HG03378 (cell line): ENCODE data around the gene RBM46.
A peak's percentile ranks its signal among the peaks of the same experiment; 100 is the strongest.

ENCODE experiments used
- ATAC-seq: cut with Tn5 transposase; IDR thresholded peaks from one replicate; pipeline ENCODE4 v1.9.1; 2021; ENCODE audit warnings: mild to moderate bottlenecking, moderate library complexity; ENCODE audit not compliant: unreplicated experiment

The RBM46 gene, protein sequence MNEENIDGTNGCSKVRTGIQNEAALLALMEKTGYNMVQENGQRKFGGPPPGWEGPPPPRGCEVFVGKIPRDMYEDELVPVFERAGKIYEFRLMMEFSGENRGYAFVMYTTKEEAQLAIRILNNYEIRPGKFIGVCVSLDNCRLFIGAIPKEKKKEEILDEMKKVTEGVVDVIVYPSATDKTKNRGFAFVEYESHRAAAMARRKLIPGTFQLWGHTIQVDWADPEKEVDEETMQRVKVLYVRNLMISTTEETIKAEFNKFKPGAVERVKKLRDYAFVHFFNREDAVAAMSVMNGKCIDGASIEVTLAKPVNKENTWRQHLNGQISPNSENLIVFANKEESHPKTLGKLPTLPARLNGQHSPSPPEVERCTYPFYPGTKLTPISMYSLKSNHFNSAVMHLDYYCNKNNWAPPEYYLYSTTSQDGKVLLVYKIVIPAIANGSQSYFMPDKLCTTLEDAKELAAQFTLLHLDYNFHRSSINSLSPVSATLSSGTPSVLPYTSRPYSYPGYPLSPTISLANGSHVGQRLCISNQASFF

DNA sequence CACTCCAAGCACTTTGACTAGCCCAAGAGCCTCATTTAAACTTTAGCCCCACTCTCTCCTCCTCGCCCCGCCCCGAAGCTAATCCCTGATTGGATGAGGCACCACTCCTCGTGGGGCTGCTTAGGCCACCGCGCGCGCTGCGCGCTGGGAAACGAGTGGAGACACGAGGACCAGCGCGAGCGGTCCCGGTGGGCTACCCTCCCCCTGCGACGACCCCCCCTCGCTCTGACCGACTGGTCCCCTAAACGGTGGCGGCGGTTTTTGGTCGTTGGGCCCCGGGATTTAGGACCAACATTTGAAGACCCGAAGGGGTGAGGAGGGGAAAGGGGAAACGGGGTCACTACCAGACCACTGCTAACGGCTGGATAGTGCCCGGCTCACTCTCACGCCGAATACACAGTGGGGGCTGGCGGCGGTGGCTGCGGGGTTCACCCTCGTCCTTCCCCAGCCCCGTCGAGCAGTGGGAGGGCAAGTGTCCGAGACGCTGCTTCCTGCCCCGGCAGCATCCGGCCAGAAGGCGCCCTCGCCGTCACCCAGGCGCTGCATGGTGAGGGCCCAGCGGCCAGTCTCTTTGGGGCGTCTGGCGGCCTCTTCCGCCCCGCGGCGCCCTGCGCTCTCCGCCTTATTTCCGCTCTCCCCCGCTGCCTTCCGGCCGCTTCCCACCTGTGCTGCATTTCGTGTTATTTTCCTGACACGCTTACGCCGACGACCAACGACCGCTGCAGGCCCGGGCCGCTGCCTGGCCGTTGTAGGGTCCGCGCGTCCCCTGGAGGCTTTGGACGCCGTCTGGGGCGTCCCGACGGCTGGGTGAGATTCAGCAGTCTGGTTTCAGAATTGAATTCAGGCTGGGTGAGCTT is at the start of gene RBM46:
Gene RBM46 (plus strand): TSS at position 147 of the 857 bp plus-strand sequence. CDS start 15,481 bp downstream, outside the sequence.
- no peak for ATAC-seq

DNA sequence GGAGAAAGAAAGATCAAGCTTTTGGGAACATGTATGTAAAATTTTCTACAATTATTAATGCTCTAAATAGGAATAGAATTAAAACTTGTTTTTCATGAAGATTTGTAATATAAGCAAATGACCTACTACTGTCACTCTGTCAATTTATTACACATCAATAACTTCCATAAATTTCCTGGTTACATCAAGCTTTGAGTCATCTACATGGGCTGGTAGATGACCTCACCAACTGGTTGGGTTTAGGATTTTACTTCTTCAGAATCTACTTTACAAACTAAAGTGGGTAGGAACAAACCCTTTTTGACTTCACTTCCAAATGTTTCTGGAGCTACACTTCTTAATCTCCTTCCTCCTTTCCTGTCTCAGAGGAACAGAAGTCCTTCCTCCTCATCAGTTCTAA is 49.3 kb upstream of the RBM46 start:
- no peak for ATAC-seq

DNA sequence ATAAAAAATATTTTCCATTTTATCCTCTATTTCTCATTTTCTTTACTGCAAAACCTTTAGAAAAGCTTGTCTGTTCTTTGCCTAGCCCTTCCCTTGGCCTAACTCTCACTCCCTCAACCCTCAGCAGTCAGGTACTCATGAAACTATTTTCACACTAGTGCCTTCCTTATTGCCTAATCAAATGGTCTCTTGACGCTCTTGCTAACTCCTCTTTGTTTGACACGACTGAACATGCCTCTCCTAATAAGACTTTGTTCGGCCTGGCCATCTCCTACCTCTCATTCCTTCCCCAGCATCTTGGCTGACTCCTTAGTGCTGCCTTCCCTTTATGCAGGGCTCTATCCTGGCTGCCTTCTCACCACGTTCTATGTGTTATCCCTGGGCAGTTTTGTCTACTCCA is 48.4 kb upstream of the RBM46 start:
- no peak for ATAC-seq

DNA sequence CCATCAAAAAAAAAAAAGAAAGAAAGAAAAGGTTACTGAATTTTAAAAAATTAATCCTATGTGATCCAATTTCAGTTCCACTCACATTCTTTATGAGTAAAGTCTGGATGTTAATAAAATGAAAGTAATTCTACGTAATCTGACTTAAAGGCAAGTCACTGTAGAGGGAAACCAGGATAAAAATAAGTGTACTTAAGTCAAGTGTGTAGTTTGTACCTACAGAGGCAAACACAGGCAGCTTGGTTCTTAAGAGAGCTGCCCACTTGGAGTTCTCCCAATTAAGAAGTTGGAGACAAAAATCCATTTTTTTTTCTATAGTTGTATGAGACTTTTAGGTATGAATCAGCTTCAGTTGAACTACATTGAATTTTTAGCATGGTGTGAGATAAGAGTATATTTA is 44.3 kb upstream of the RBM46 start:
- ATAC-seq: no peak

DNA sequence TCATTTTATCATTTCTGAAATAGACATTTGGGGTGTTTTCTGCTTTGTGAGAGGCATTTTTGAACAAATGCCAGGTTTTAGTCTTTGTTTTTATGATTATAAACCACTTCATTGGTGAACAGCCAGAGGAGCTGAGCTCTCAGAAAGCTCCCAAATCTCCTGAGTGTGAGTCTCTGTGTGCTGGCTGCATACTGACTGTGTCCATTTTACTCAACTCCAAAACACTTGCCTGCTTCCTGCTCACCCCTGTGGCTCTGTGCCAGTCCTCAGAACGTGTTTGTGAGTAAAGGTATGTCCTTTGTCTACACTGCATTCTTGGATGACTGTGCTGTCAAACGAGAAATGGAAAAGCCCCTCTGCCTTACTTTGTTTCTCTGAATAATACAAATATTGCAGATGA is 42.6 kb upstream of the RBM46 start:
- no peak for ATAC-seq

DNA sequence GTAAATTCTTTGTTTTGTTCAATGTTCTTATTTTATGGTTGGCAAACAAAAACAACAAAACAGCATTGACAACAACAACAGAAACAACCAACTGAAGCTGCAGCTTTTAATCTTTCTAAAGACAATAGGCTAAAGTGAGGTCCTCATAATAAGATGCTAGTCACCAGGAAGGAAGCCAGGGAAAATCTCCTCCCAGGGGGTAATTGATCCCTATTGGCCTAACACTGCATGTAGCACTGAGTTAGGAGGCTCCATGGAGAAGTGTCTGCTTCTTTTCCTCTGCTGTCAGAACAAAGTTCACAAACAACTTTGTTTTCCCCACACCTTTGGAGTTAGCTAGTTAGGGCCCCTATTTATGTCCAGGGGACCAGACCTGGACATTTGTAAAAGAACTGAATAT is 42.0 kb upstream of the RBM46 start:
- no peak for ATAC-seq

DNA sequence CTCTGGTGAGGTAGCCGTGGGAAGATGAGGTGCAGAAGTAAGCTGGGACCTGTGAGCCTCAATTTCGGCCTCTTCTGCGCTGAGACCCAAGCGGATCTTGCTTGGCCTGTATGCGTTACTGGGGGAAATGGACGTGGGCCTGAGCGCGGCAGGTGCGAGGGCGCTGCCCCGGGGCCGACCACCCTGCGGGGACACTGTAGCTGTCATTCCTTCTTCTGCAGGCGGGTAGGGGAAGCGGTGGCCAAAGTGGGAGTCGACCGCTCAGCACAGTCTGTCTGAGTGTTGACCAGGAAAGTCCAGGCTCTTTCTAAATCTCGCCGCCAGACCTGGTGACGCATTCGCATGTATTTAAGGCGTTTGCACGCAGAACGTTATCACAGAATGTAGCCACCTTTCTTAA is 40.6 kb upstream of the RBM46 start:
- no peak for ATAC-seq

DNA sequence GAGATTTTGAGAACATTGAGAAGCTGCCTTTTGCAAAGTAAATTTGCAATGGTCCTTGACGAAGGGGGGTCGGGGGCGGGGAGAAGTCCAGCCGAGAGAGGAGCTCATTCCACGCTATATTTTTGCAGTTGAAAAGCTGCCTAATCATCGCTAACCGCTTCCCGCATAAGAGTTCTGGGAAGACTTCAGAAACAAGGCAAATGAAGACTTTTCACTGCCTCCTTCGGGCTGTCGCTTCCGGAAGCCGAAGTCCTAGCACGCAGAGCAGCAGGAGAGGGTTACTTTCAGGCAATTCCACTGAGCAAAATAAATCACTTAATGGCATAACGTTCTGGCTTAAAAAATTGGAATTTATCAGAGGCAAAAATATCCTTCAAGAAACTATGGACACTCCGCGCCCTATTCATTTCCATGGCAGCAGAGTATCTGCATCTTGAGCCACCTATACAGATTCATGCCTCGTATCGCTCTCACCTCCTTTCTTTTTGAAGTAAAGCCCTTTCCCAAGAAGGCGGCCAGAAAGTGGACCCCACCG is 39.9 kb upstream of the RBM46 start:
- ATAC-seq: no peak

DNA sequence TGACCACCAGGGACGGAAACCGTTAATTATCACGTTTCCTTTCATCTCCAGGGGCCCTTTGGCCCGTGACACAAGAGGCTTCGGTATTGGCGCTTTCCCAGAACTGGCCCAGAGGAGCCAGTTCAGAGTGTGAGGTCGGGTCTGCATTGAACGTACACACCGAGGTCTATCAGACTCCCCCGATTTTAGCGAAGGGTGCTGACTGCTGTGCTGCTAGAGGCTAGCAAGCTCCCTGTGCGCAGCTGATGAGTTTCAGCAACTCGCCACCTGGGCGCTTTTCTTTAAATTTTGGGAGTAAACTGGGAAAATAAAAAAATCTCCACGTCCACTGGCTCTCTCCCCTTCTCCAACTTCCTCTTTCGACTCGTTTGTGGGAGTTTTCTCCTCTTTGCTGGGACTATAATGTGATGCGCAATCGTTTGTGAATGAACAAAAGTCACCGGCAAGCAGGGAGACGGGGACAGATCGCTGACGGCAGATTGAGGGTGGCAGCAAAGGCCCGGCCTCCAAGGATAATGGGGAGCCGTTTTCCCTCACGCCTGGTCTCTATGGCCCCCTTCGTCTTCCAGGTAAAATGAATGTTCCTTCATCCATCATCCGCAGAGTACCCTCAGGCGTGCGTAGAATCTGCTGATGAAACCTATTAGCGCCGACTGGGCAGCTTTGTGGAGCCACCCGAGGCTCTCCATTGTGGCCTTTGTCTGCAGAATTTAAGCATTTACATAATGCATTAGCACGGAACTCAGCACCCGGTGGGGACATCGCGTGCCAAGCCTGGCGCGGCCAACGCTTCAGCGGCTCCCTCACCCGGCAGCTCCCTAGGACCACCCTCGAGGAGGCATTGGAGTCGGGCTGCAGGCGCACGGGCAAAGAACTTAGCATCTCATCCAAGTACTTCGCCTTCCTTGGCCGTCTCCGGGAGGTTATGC is 38.9 kb upstream of the RBM46 start:
- no peak for ATAC-seq

DNA sequence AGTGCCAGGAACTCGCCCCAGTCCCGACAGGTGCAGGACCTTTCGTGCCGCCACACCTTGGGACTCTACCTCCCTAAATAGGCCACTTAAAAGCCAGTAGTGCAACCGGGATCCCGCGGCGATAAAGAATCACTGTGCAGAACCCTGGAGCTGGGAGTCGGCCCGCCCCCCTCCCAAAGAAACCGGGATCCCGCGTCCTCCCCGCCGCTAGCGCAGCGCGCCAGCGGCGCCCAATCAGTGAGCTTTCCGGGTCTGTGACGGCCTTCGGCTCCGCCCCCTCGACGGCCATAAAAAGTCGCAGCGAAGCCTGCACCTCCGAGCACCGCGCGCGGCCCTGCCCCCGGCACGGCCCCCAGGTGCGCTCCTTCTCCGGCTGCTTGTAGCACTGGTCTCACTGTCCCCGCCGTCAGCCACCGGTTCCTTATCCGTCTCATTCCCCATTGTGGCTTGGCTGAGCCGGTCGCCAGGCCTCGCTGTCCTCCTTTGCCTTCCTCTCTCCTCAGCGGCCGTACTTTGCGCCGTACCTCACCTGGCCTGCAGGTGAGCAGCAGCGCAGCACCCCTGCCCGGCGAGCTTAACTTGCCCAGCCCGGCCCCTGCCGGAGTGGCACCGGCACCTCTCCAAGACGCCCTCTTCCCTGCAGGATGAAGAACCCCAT is 37.3 kb upstream of the RBM46 start, which contains the start of gene LRAT:
Gene LRAT (plus strand): TSS at position 318 of the 658 bp plus-strand sequence. CDS start 327 bp downstream, at position 645.
- ATAC-seq: no peak

DNA sequence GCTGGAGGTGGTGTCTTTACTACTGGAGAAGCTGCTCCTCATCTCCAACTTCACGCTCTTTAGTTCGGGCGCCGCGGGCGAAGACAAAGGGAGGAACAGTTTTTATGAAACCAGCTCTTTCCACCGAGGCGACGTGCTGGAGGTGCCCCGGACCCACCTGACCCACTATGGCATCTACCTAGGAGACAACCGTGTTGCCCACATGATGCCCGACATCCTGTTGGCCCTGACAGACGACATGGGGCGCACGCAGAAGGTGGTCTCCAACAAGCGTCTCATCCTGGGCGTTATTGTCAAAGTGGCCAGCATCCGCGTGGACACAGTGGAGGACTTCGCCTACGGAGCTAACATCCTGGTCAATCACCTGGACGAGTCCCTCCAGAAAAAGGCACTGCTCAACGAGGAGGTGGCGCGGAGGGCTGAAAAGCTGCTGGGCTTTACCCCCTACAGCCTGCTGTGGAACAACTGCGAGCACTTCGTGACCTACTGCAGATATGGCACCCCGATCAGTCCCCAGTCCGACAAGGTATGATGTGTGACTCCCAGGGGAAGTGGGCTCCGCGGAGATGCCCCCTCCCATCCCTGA is 36.6 kb upstream of the RBM46 start:
- no peak for ATAC-seq

DNA sequence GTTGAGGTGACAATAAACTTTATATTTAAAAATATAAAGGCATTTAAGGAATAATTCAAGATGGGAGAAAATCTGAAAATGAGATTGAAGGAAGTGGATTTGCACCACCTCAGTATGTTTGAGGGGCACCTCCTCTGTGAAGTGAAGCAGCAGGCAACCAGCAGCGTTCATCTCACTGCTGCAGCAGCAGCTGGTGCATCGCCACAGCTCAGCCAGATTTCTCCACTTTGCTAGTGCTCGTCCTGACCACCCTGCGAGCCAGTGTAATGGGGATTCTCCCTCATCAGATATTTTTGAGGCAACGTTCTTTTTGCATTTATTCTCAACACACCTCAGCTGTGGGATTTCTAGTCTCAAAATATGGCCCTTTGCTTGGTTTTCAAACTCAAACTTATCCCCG is 23.4 kb upstream of the RBM46 start:
- no peak for ATAC-seq

DNA sequence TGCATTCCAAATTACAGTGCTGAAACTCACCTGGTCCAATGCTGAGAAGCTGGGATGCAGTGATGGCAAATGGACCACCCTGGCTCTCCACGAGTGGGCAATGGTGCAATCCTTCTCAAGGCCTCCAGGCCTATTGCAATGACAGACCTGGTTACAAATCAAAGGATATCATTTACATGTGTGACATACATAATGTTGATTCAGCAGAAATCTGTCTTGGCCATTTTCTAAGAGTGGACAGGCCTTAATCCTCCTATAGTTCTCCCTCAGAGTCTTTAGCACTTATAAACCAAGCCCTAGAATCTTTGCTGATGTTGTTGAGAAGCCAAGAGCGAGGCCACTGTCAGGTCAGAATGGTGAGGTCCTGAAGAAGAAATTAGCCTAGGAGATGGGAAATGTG is 20.2 kb upstream of the RBM46 start:
- ATAC-seq: no peak

DNA sequence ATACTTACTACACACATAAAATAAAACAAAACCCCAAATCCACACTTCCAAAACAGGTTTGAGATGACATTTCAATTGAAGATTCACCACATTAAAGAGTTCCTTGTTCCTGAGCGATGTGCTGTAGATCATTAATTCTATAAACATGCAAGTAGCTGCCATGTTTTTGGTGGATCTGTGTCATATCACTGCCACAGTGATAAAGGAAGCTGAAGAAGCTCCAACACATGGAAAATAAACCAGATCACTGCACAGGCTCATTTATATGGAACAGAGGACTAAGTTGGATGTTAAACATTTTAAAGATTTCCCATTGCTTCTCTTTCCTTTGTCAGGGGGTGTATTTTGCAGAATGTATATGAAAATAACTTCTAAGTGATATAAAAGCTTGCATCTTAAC is 2.8 kb upstream of the RBM46 start:
- ATAC-seq: no peak

DNA sequence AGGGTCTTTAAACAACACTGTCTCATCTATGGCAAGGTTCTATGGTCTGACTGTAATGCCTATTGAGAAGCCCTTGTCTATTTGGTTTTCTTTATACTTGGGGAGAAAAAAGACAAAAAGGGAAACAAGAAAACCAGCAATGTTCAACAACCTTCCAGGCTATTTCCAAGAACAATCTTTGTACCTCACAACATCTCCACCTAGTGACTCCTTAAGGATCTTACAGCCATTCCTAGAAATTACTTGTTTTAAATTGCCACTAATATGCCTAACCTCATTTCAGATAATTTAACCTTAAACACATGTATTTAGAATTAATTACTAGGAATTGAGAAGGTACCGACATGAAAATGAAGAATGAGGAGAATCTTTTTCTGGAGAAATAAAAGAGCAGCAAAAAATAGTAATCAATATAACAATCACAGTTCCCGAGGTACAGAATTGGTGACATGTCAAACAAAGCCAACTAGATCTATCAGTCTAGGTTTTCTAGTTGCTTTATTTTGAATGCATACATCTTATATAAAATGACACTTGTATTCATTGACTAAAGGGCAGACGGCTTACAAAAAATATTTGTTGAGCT is 1.6 kb upstream of the RBM46 start:
- ATAC-seq: no peak

DNA sequence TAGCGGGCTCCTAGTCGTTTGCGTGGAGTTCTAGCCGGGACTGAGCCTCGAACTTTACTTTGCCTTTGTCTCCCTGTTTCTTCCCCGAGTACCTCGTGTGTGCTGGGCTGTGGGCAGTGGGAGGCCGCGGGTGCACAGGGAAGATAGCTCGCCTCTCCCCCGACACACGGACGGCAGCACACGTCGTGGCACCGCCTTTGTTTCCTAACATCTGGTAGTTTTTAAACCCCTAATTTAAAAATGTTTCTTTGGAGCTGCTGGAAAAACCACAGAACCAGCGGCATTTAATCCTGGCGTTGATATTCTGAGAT is 866 bp downstream of the RBM46 start:
- no peak for ATAC-seq

DNA sequence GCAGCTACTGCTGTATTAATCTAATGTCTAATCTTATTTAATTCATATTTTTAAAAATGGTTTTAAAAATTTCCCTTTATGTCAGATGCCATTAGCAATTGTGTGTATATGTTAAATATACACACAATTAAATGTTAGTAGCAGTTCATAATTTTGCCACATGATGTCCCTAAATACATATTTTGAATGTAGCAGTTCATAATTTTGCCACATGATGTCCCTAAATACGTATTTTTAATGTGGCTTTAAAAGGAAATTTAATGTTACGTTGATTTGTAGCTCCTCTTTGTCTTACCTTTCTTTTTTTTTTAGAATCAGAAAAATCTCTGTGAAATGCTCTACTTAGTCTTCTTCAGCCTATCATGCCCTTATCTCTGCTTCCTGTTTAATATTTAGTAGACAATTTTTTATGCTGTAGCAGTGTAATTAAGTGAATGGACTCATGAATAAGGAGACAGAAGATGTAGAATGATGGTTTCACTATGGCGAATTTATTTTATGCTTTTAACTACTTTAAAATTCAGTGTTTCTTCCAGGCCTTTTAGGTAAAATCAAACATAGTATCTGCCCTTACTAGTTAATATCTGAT is 26.1 kb downstream of the RBM46 start:
- ATAC-seq: peak; percentile 81

DNA sequence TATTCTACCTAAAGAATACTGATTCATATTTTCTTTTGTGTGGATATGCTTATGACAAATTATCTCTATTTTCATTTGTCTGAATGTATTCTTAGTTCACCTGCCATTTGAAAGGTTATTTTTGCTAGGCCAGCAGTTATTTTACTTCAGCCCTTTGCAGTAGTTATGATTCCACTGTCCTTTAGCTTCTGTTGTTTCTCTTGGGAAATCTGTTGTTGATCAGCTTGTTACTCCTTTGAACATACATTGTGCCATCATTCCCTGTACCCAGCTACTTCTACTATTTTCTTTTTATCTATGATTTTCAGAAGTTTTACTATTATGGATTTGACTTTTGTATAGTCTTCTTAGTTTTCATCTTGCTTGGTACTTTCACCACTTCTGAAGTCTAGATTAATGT is 37.2 kb downstream of the RBM46 start:
- ATAC-seq: no peak

DNA sequence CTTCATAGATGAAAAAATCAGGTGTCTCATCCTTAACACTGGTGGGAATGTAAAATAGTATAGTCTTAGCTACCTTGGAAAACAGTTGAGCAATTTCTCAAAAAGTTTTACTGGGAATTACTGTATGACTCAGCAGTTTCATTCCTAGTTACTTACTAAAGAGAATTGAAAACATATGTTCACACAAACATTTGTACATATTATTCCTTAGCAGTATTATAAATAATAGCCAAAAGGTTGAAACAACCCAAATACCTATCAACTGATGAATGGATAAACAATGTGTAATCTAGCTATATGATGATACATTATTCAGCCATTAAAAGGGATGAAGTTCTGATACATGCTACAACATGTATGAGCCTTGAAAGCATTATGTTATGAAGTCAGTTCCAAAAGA is 41.7 kb downstream of the RBM46 start:
- ATAC-seq: no peak
